ENCODE data around the gene KCNJ1. TPM values are rescaled to one million over a fixed set of nuclear protein-coding genes. Genes with fewer than 3 reads are reported as not detected.

The KCNJ1 gene
- total and polyA plus RNA-seq, 2 donors from 2014 or later = 175 to 355 TPM

DNA sequence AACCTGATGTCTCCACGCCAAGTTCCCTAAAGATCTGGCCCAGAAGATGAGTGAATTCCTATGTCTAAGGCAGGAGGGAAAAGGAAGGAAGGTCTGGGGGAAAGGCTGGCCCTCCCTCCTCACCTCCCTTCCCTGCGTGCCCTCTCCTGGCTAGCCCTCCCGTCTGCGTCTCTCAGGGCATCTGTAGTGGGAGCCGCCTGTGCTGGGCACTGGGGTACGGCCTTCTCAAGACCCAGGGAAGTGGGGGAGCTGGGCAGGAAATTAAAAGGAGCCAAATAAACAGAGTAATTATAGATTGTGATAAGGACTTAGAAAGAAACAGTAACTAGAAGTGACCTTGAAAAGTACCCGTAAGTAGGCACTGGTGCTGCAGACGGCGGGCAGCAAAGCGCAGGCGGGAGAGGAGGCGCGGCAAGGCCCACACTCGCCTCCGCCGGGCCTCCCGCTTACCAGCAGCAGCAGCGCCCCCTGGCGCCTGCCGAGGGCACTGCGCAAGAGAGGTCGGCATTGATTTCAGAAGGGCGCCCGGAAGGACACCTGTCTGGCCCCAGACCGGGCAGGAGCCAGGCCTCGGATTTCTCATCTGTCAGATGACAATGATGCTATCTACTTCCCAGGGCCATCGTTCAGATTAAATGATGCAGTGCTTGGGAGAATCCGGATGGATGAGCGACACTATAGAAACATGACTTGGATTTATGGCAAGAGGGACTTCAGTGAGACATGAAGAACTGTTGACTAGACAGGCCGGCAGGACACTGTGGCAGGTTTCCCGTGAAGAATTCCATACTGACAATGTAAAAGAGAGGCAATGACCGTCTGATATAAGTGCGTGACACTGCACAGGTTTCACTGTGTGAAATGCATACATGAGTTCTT is 7.3 kb downstream of the KCNJ1 start:
- Histone ChIP-seq H3K4me3 (ENCODE audit: low read length in 3 of 3) (peak overlapping the region in 1 of 3 donors; percentile 23), H3K27ac (ENCODE audit: low read depth in 2 of 2, low read length in 2 of 2) (peak overlapping the region; percentile 79 to 87), H3K36me3 (ENCODE audit: control insufficient read depth in 2 of 3, insufficient read depth in 3 of 3, low read length in 3 of 3) (no peaks in the 10 kb centered on the region), H3K9me3 (ENCODE audit: control insufficient read depth in 2 of 3, insufficient read depth in 1 of 3, low read length in 3 of 3) (no peaks in the 10 kb centered on the region), H3K4me1 (ENCODE audit: control insufficient read depth in 2 of 3, insufficient read depth in 2 of 3, low read depth in 1 of 3, low read length in 3 of 3) (peaks cover 0 to 10% (median 8%) of the 10 kb centered on the region in 3 donors), H3K9ac (ENCODE audit: low read length in 3 of 3) (peak overlapping the region in 1 of 3 donors; percentile 43), H3K27me3 (ENCODE audit: control insufficient read depth, insufficient read depth, low read length) (no peaks in the 10 kb centered on the region)
- TF ChIP-seq, protein P1, sequence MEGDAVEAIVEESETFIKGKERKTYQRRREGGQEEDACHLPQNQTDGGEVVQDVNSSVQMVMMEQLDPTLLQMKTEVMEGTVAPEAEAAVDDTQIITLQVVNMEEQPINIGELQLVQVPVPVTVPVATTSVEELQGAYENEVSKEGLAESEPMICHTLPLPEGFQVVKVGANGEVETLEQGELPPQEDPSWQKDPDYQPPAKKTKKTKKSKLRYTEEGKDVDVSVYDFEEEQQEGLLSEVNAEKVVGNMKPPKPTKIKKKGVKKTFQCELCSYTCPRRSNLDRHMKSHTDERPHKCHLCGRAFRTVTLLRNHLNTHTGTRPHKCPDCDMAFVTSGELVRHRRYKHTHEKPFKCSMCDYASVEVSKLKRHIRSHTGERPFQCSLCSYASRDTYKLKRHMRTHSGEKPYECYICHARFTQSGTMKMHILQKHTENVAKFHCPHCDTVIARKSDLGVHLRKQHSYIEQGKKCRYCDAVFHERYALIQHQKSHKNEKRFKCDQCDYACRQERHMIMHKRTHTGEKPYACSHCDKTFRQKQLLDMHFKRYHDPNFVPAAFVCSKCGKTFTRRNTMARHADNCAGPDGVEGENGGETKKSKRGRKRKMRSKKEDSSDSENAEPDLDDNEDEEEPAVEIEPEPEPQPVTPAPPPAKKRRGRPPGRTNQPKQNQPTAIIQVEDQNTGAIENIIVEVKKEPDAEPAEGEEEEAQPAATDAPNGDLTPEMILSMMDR (IDR thresholded peaks at IDR 0.05; ENCODE audit: borderline replicate concordance, extremely low read depth, insufficient read depth) = peak; percentile 93
- DNase-seq = peak; percentile 85 to 92 (median 88)
- intact Hi-C loops (cut with DNase I) = no loop called here
- FAIRE-seq = no peak

DNA sequence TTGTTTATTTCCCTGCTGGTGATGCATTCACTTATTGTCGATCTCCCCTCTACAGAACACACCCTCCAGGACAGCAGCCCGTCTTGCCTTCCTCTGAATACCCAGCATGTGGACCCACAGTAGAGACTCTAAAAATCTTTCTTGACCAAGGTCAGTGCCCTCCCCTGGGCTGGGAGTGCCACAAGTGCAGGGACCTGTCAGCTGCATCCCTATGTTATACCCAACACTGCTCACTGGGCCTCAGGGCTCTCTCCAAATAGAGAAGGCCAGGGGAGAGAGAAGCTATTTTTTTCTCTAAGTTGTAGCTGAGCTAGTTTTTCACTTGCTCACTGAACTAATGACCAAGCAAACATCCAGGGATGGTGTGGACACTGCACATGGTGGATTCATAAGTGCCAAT is 9.8 kb downstream of the KCNJ1 start:
- no peaks in the 10 kb centered on the region for H3K9me3 ChIP-seq (ENCODE audit: control insufficient read depth in 2 of 3, insufficient read depth in 1 of 3, low read length in 3 of 3)
- H3K9ac ChIP-seq (ENCODE audit: low read length in 3 of 3) = peak overlapping the region in 1 of 3 donors; percentile 28
- H3K27ac ChIP-seq (ENCODE audit: low read depth in 2 of 2, low read length in 2 of 2) = peak overlapping the region; percentile 59 to 60
- no peak for DNase-seq
- intact Hi-C loops (cut with DNase I) = no loop called here
- peak overlapping the region in 1 of 3 donors; percentile 25 for H3K4me3 ChIP-seq (ENCODE audit: low read length in 3 of 3)
- peaks cover 0 to 11% (median 10%) of the 10 kb centered on the region in 3 donors for H3K4me1 ChIP-seq (ENCODE audit: control insufficient read depth in 2 of 3, insufficient read depth in 2 of 3, low read depth in 1 of 3, low read length in 3 of 3)
- H3K36me3 ChIP-seq (ENCODE audit: control insufficient read depth in 2 of 3, insufficient read depth in 3 of 3, low read length in 3 of 3) = no peaks in the 10 kb centered on the region
- no peaks in the 10 kb centered on the region for H3K27me3 ChIP-seq (ENCODE audit: control insufficient read depth, insufficient read depth, low read length)
- TF ChIP-seq, protein P1 (IDR thresholded peaks at IDR 0.05; ENCODE audit: borderline replicate concordance, extremely low read depth, insufficient read depth) = no peak
- FAIRE-seq = no peak

DNA sequence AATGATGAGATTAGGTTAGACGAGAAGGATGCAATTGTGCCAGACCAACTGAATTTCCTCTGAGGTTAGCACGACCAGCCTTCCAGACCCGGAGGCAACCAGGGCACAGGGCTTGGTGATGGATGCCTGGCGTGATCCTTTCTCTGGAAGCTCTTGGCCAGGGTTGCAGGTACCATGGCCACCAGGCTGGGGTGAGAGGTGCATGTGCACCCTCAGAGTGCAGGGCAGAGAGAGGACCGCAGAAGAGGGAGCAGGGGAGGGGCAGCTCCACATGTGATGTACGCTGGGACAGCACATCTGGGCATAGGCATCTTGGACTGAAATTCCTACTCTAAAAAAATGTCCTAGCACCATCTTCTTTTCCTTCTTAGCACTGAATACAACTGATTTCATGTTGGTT is 10.9 kb downstream of the KCNJ1 start:
- peak overlapping the region; percentile 59 to 60 for H3K27ac ChIP-seq (ENCODE audit: low read depth in 2 of 2, low read length in 2 of 2)
- TF ChIP-seq, protein P1 (IDR thresholded peaks at IDR 0.05; ENCODE audit: borderline replicate concordance, extremely low read depth, insufficient read depth) = no peak
- no peaks in the 10 kb centered on the region for H3K27me3 ChIP-seq (ENCODE audit: control insufficient read depth, insufficient read depth, low read length)
- no peak overlapping the region for H3K4me3 ChIP-seq (ENCODE audit: low read length in 3 of 3)
- intact Hi-C loops (cut with DNase I) = no loop called here
- no peak for DNase-seq
- no peaks in the 10 kb centered on the region for H3K9me3 ChIP-seq (ENCODE audit: control insufficient read depth in 2 of 3, insufficient read depth in 1 of 3, low read length in 3 of 3)
- H3K9ac ChIP-seq (ENCODE audit: low read length in 3 of 3) = peak overlapping the region in 1 of 3 donors; percentile 37
- peaks cover 2 to 20% (median 14%) of the 10 kb centered on the region in 3 donors for H3K4me1 ChIP-seq (ENCODE audit: control insufficient read depth in 2 of 3, insufficient read depth in 2 of 3, low read depth in 1 of 3, low read length in 3 of 3)
- no peaks in the 10 kb centered on the region for H3K36me3 ChIP-seq (ENCODE audit: control insufficient read depth in 2 of 3, insufficient read depth in 3 of 3, low read length in 3 of 3)
- FAIRE-seq = no peak
